IMR-90 (cell line): ENCODE results near the gene VPS26B. TPM values are rescaled to one million over a fixed set of nuclear protein-coding genes. Genes with fewer than 3 reads are reported as not detected.

Source experiments
- ATAC-seq: fragments of 200-7000 bp; cut with Tn5 transposase; 2 replicates; pipeline ENCODE4 v1.9.1; 2020; ENCODE audit warnings: low read depth, mild to moderate bottlenecking, moderate library complexity
- BruUV-seq: library from RNA; stranded (reverse); fragments of 400-500 nt; replicated peaks from 2 replicates; lab custom pipeline; 2021; lab: Mats Ljungman, UMichigan
- CTCF ChIA-PET: fragments of 300-600 bp; formaldehyde crosslinking; extraction: SDS; loops from one replicate; lab custom pipeline; 2021; ENCODE audit warnings: antibody characterized with exemption; lab: Yijun Ruan, JAX
- POLR2A ChIA-PET: fragments of 300-600 bp; sonication (Branson Sonifier 250); formaldehyde crosslinking; loops from one replicate; lab custom pipeline; 2022; ENCODE audit warnings: antibody characterized with exemption; ENCODE audit not compliant: unreplicated experiment; lab: Charles Lee
- DNase-seq: peaks from one replicate; pipeline ENCODE4 v3.0.0; 2013
- H2AFZ ChIP-seq: replicated peaks from 2 replicates; pipeline ENCODE3; 2013; ENCODE audit warnings: low read length, mild to moderate bottlenecking; ENCODE audit not compliant: poor library complexity
- H2AK5ac ChIP-seq: 2 replicates; pipeline ENCODE4 v1.6.1; 2013; ENCODE audit warnings: low read depth, low read length, inconsistent platforms
- H2AK9ac ChIP-seq: replicated peaks from 2 replicates; pipeline ENCODE3; 2013; ENCODE audit warnings: mild to moderate bottlenecking, low read depth, low read length, moderate library complexity; ENCODE audit not compliant: poor library complexity
- H2BK120ac ChIP-seq: 2 replicates; pipeline ENCODE4 v1.6.1; 2013; ENCODE audit warnings: low read depth, low read length, inconsistent platforms
- H2BK15ac ChIP-seq: 3 replicates; pipeline ENCODE4 v1.6.1; 2013; ENCODE audit warnings: low read depth, low read length, inconsistent platforms
- H2BK20ac ChIP-seq: 2 replicates; pipeline ENCODE4 v1.6.1; 2013; ENCODE audit warnings: low read depth, mild to moderate bottlenecking, inconsistent platforms, low read length, moderate library complexity
- H2BK5ac ChIP-seq: 2 replicates; pipeline ENCODE4 v1.6.1; 2013; ENCODE audit warnings: mild to moderate bottlenecking, low read depth, low read length, inconsistent platforms; ENCODE audit not compliant: poor library complexity, severe bottlenecking
- H3K14ac ChIP-seq: replicated peaks from 2 replicates; pipeline ENCODE4 v1.6.1; 2013; ENCODE audit warnings: low read depth, low read length, inconsistent platforms
- H3K18ac ChIP-seq: 2 replicates; pipeline ENCODE4 v1.6.1; 2013; ENCODE audit warnings: low read depth, low read length, control low read depth
- H3K23ac ChIP-seq: 2 replicates; pipeline ENCODE4 v1.6.1; 2013; ENCODE audit warnings: low read depth, low read length, inconsistent platforms
- H3K27ac ChIP-seq: 2 replicates; pipeline ENCODE4 v1.5.1; 2013; ENCODE audit warnings: mild to moderate bottlenecking, control low read depth, low read length; ENCODE audit not compliant: insufficient read depth
- H3K27me3 ChIP-seq: 2 replicates; pipeline ENCODE4 v1.6.1; 2013; ENCODE audit warnings: low read length; ENCODE audit not compliant: control insufficient read depth, insufficient read depth
- H3K36me3 ChIP-seq: 2 replicates; pipeline ENCODE4 v1.6.1; 2013; ENCODE audit warnings: low read length, mixed read lengths; ENCODE audit not compliant: control insufficient read depth, insufficient read depth
- H3K4ac ChIP-seq: 2 replicates; pipeline ENCODE4 v1.6.1; 2013; ENCODE audit warnings: low read depth, low read length, inconsistent platforms
- H3K4me1 ChIP-seq: 2 replicates; pipeline ENCODE4 v1.6.1; 2013; ENCODE audit warnings: low read length, mixed read lengths; ENCODE audit not compliant: control insufficient read depth, insufficient read depth
- H3K4me2 ChIP-seq: 2 replicates; pipeline ENCODE4 v1.6.1; 2013; ENCODE audit warnings: low read depth, mild to moderate bottlenecking, control low read depth, low read length, moderate library complexity
- H3K4me3 ChIP-seq: 2 replicates; pipeline ENCODE4 v1.5.1; 2013; ENCODE audit warnings: low read depth, mild to moderate bottlenecking, control low read depth, low read length, moderate library complexity; ENCODE audit not compliant: insufficient read depth
- H3K56ac ChIP-seq: 2 replicates; pipeline ENCODE4 v1.6.1; 2013; ENCODE audit warnings: low read length, inconsistent platforms; ENCODE audit not compliant: insufficient read depth; ENCODE audit errors: extremely low read depth
- H3K79me1 ChIP-seq, 2 experiments: 2 replicates each; pipeline ENCODE4 v1.6.1; 2013; ENCODE audit warnings: low read length in 2 of 2, inconsistent platforms in 1 of 2, low read depth in 1 of 2
- H3K9ac ChIP-seq: 2 replicates; pipeline ENCODE4 v1.6.1; 2013; ENCODE audit warnings: low read depth, low read length, control low read depth
- H3K9me1 ChIP-seq: 2 replicates; pipeline ENCODE4 v1.6.1; 2013; ENCODE audit warnings: low read length, inconsistent platforms; ENCODE audit not compliant: insufficient read depth
- H3K9me3 ChIP-seq: 2 replicates; pipeline ENCODE4 v1.6.1; 2013; ENCODE audit warnings: low read length; ENCODE audit not compliant: control insufficient read depth, insufficient read depth
- H4K20me1 ChIP-seq: 2 replicates; pipeline ENCODE4 v1.6.1; 2013; ENCODE audit warnings: low read length, inconsistent platforms; ENCODE audit not compliant: insufficient read depth
- H4K5ac ChIP-seq: 2 replicates; pipeline ENCODE4 v1.6.1; 2013; ENCODE audit warnings: mild to moderate bottlenecking, low read depth, low read length, control low read depth
- H4K8ac ChIP-seq, 2 experiments: 2 replicates each; pipeline ENCODE4 v1.6.1; 2013; ENCODE audit warnings: low read depth in 2 of 2, low read length in 2 of 2, control low read depth in 1 of 2, inconsistent platforms in 1 of 2
- H4K91ac ChIP-seq: 2 replicates; pipeline ENCODE4 v1.6.1; 2013; ENCODE audit warnings: low read depth, low read length, inconsistent platforms; ENCODE audit not compliant: insufficient read depth
- BHLHE40 ChIP-seq: fragments of 150-350 bp; IDR thresholded peaks from 2 replicates; pipeline ENCODE4 v1.6.1; 2016; ENCODE audit warnings: mild to moderate bottlenecking, low read depth, low read length
- MAFK ChIP-seq: IDR thresholded peaks from 2 replicates; pipeline ENCODE4 v1.6.1; 2012; ENCODE audit warnings: low read depth, low read length, improper control_type of control experiment
- WGBS, 2 experiments: methylation state at CpG; one replicate each; pipeline versions ENCODE4 v1.1.5 to v1.1.7; 2013; ENCODE audit warnings: missing lambda C conversion rate in 2 of 2; ENCODE audit not compliant: insufficient read length in 1 of 2; ENCODE audit errors: extremely low coverage in 2 of 2; 5-methylcytosine and 5-hydroxymethylcytosine counted together
- dilution Hi-C: fragments of 300-500 bp; cut with HindIII; formaldehyde crosslinking; loops from one replicate; pipeline ENCODE4 v1.14.3; 2018; ENCODE audit warnings: low sequenced_read_pairs; ENCODE audit not compliant: unreplicated experiment
- in situ Hi-C: fragments of 300-500 bp; cut with MboI; formaldehyde crosslinking; loops from 3 replicates; pipeline ENCODE4 v1.14.3; 2019; ENCODE audit warnings: low sequenced_read_pairs, inconsistent platforms, mixed read lengths
- intact Hi-C: fragments of 100-400 bp; cut with micrococcal nuclease; formaldehyde crosslinking; loops from 2 replicates; pipeline ENCODE4 v1.10.0; 2022
- polyA plus RNA-seq, 3 experiments: library from polyadenylated mRNA; depleted of rRNA; stranded (reverse); fragments of >200 nt; gene quantifications; 2 replicates each; pipeline ENCODE4 v1.2.3, GENCODE V29; 2012; ENCODE audit warnings: low replicate concordance in 1 of 3
- total RNA-seq: library from RNA; depleted of rRNA; stranded (reverse); fragments of >200 nt; gene quantifications from 2 replicates; pipeline ENCODE4 v1.2.3, GENCODE V29; 2012

Gene VPS26B
- total and polyA plus RNA-seq, 2 of the 4 experiments (the other 2 are of a cell fraction): 41.6 to 51.1 TPM

GRCh38 chr11:134289167-134289566 lies 64.7 kb downstream of the VPS26B start:
- dilution Hi-C loops: no loop called here
- Histone ChIP-seq H3K23ac (no peak overlapping the region), H2AK5ac (no peak overlapping the region), H3K4me1 (no peaks in the 10 kb centered on the region), H3K14ac (no peak overlapping the region), H3K9me1 (no peaks in the 10 kb centered on the region), H3K56ac (no peak overlapping the region), H4K20me1 (no peaks in the 10 kb centered on the region), H2AK9ac (no peak overlapping the region), H2BK20ac (no peak overlapping the region), H2BK120ac (no peak overlapping the region), H4K5ac (no peak overlapping the region), H2AFZ (no peak overlapping the region), H3K79me1 (no peaks in the 10 kb centered on the region), H3K9me3 (no peaks in the 10 kb centered on the region; the same call in 1 of the 2 replicates), H2BK5ac (no peak overlapping the region), H3K27me3 (no peaks in the 10 kb centered on the region), H4K91ac (no peak overlapping the region), H3K4me3 (no peak overlapping the region), H3K4me2 (no peak overlapping the region), H3K27ac (no peak overlapping the region), H4K8ac (no peak overlapping the region), H3K4ac (no peak overlapping the region), H3K36me3 (no peaks in the 10 kb centered on the region), H2BK15ac (no peak overlapping the region), H3K9ac (no peak overlapping the region), H3K18ac (no peak overlapping the region)
- ChIA-PET CTCF (no interaction called here), POLR2A (no interaction called here)
- peak; percentile 45; the same call in 1 of the 2 replicates for TF ChIP-seq MAFK
- TF ChIP-seq BHLHE40: no peak
- intact Hi-C loops: no loop called here
- in situ Hi-C loops: no loop called here
- no peak for ATAC-seq
- DNase-seq: no peak
- no CpG with 5 or more reads among the region's 4 CpGs for WGBS, 2 experiments
- BruUV-seq: no TSS peak
